Natural killer cell (primary cell): ENCODE measurements around the gene SERPINA3. TPM values are rescaled to one million over a fixed set of nuclear protein-coding genes. Genes with fewer than 3 reads are reported as not detected.

ENCODE experiments used
- ATAC-seq, 3 donors: fragments of 150-1000 bp in 2 of 3; fragments of 200-7000 bp in 1 of 3; cut with Tn5 transposase; 1 replicate in 1 of 3; 2 replicates in 2 of 3; pipeline ENCODE4 v1.10.0; 2021; ENCODE audit warnings: mild to moderate bottlenecking in 2 of 3, moderate library complexity in 2 of 3
- DNase-seq, 2 donors: peaks; one replicate each; pipeline versions ENCODE4 v3.0.0 to v3.0.0-alpha.2; 2013 to 2021; ENCODE audit warnings: mixed read lengths in 1 of 2
- H3K27ac ChIP-seq: one replicate; pipeline ENCODE4 v1.5.1; 2013; ENCODE audit warnings: mild to moderate bottlenecking, low read length
- H3K27me3 ChIP-seq: one replicate; pipeline ENCODE4 v1.6.1; 2013; ENCODE audit warnings: low read length; ENCODE audit not compliant: control insufficient read depth, insufficient read depth
- H3K36me3 ChIP-seq: one replicate; pipeline ENCODE4 v1.6.1; 2013; ENCODE audit warnings: low read length; ENCODE audit not compliant: control insufficient read depth, insufficient read depth
- H3K4me1 ChIP-seq: one replicate; pipeline ENCODE4 v1.6.1; 2013; ENCODE audit warnings: low read length; ENCODE audit not compliant: control insufficient read depth, insufficient read depth
- H3K4me3 ChIP-seq: one replicate; pipeline ENCODE4 v1.5.1; 2013; ENCODE audit warnings: low read length
- H3K9me3 ChIP-seq: one replicate; pipeline ENCODE4 v1.6.1; 2013; ENCODE audit warnings: low read length; ENCODE audit not compliant: control insufficient read depth, insufficient read depth
- H3K27ac Mint-ChIP-seq, 2 donors: one replicate each; pipeline ENCODE4 v1.8.0; 2022; ENCODE audit warnings: mild to moderate bottlenecking in 2 of 2, mixed read lengths in 2 of 2, moderate library complexity in 1 of 2
- H3K27me3 Mint-ChIP-seq, 2 donors: one replicate each; pipeline ENCODE4 v1.8.0; 2022; ENCODE audit warnings: low read depth in 2 of 2, mixed read lengths in 2 of 2
- H3K36me3 Mint-ChIP-seq: one replicate; pipeline ENCODE4 v1.8.0; 2022; ENCODE audit warnings: mixed read lengths
- H3K4me1 Mint-ChIP-seq, 2 donors: one replicate each; pipeline ENCODE4 v1.8.0; 2022; ENCODE audit warnings: mixed read lengths in 2 of 2
- H3K4me3 Mint-ChIP-seq: one replicate; pipeline ENCODE4 v1.8.0; 2022; ENCODE audit warnings: mild to moderate bottlenecking, moderate library complexity, mixed read lengths
- H3K9me3 Mint-ChIP-seq, 2 donors: one replicate each; pipeline ENCODE4 v1.8.0; 2022; ENCODE audit warnings: mixed read lengths in 2 of 2
- CTCF ChIP-seq: fragments of 200-600 bp; IDR thresholded peaks from one replicate; pipeline ENCODE4 v1.8.0; 2022; ENCODE audit warnings: antibody characterized with exemption
- WGBS: methylation state at CpG from one replicate; pipeline ENCODE4 v1.1.7; 2013; ENCODE audit warnings: missing lambda C conversion rate; ENCODE audit not compliant: insufficient coverage; 5-methylcytosine and 5-hydroxymethylcytosine counted together
- intact Hi-C: fragments of 100-400 bp; cut with micrococcal nuclease; formaldehyde crosslinking; loops from one replicate; pipeline ENCODE4 v1.14.2; 2022
- total RNA-seq, 4 donors: library from RNA; stranded (reverse); fragments of 120-200 nt in 1 of 4; gene quantifications; one replicate each; pipeline versions ENCODE4 v1.2.3 to v1.2.4, GENCODE V29; 2013 to 2022

Gene SERPINA3
- total RNA-seq, 3 donors from 2014 or later (not counting 1 experiment from before 2014, with no cell fraction given): not detected

GRCh38 chr14:94593376-94593748, 18.8 kb upstream of the SERPINA3 start:
- Mint-ChIP-seq H3K4me1 (no peaks in the 10 kb centered on the region), H3K9me3 (peaks cover 0 to 6% of the 10 kb centered on the region in 2 donors), H3K27ac (no peak overlapping the region), H3K36me3 (no peaks in the 10 kb centered on the region), H3K27me3 (peaks cover 0 to 3% of the 10 kb centered on the region in 2 donors), H3K4me3 (no peak overlapping the region)
- H3K27ac ChIP-seq: no peak overlapping the region
- no peaks in the 10 kb centered on the region for H3K4me1 ChIP-seq
- ATAC-seq: no peak
- WGBS: 100% methylated on average over 3 of the region's 3 CpGs
- H3K9me3 ChIP-seq: no peaks in the 10 kb centered on the region
- intact Hi-C loops: no loop called here
- TF ChIP-seq CTCF: no peak
- no peak for DNase-seq
- no peak overlapping the region for H3K4me3 ChIP-seq
- H3K36me3 ChIP-seq: no peaks in the 10 kb centered on the region
- no peaks in the 10 kb centered on the region for H3K27me3 ChIP-seq

GRCh38 chr14:94593749-94594431, 18.3 kb upstream of the SERPINA3 start:
- ATAC-seq (no peak), DNase-seq (no peak)
- Mint-ChIP-seq H3K4me3 (no peak overlapping the region), H3K27me3 (peaks cover 0 to 3% of the 10 kb centered on the region in 2 donors), H3K36me3 (no peaks in the 10 kb centered on the region), H3K4me1 (no peaks in the 10 kb centered on the region), H3K27ac (no peak overlapping the region), H3K9me3 (peaks cover 0 to 6% of the 10 kb centered on the region in 2 donors)
- WGBS: 75% methylated on average over 4 of the region's 4 CpGs
- intact Hi-C loops: no loop called here
- TF ChIP-seq CTCF: no peak
- Histone ChIP-seq H3K27me3 (no peaks in the 10 kb centered on the region), H3K27ac (no peak overlapping the region), H3K36me3 (no peaks in the 10 kb centered on the region), H3K4me3 (no peak overlapping the region), H3K9me3 (no peaks in the 10 kb centered on the region), H3K4me1 (no peaks in the 10 kb centered on the region)

- Histone ChIP-seq H3K27me3 (no peaks in the 10 kb centered on the region), H3K4me1 (no peaks in the 10 kb centered on the region), H3K27ac (no peak overlapping the region), H3K36me3 (no peaks in the 10 kb centered on the region), H3K9me3 (no peaks in the 10 kb centered on the region), H3K4me3 (no peak overlapping the region)
- Mint-ChIP-seq H3K9me3 (peaks cover 0 to 6% of the 10 kb centered on the region in 2 donors), H3K4me1 (no peaks in the 10 kb centered on the region), H3K27ac (no peak overlapping the region), H3K27me3 (peaks cover 0 to 3% of the 10 kb centered on the region in 2 donors), H3K4me3 (no peak overlapping the region), H3K36me3 (no peaks in the 10 kb centered on the region)
- ATAC-seq: no peak
- TF ChIP-seq CTCF: no peak
- no peak for DNase-seq
- intact Hi-C loops: no loop called here
- WGBS: 83% methylated on average over 7 of the region's 7 CpGs
These were observed 17.8 kb upstream of the SERPINA3 start for GRCh38 chr14:94594441-94594840.

GRCh38 chr14:94595912-94596311, 16.3 kb upstream of the SERPINA3 start:
- Mint-ChIP-seq H3K9me3 (peaks cover 0 to 3% of the 10 kb centered on the region in 2 donors), H3K4me1 (no peaks in the 10 kb centered on the region), H3K27me3 (peaks cover 0 to 4% of the 10 kb centered on the region in 2 donors), H3K36me3 (no peaks in the 10 kb centered on the region), H3K4me3 (no peak overlapping the region), H3K27ac (no peak overlapping the region)
- Histone ChIP-seq H3K27ac (no peak overlapping the region), H3K27me3 (no peaks in the 10 kb centered on the region), H3K4me1 (no peaks in the 10 kb centered on the region), H3K4me3 (no peak overlapping the region), H3K36me3 (no peaks in the 10 kb centered on the region), H3K9me3 (no peaks in the 10 kb centered on the region)
- no peak for TF ChIP-seq CTCF
- ATAC-seq (no peak), DNase-seq (no peak)
- 80% methylated on average over 2 of the region's 2 CpGs for whole genome bisulfite sequencing
- intact Hi-C loops: no loop called here
